ENCODE results near the gene CD248. TPM values are rescaled to one million over a fixed set of nuclear protein-coding genes. Genes with fewer than 3 reads are reported as not detected.

The CD248 gene
- total RNA-seq, 1 donor from 2014 or later = 68.7 TPM

GRCh38 chr11:66291706-66292542 lies 24.9 kb downstream of the CD248 start, which contains the start of gene TMEM151A:
TMEM151A (plus strand) TSS chr11:66291894; CDS start chr11:66292014, 120 bp downstream.
- Mint-ChIP-seq H3K27me3 (ENCODE audit: unreplicated experiment) (peaks cover 19% of the 10 kb centered on the region), H3K4me1 (ENCODE audit: unreplicated experiment) (peaks cover 31% of the 10 kb centered on the region), H3K9me3 (ENCODE audit: unreplicated experiment) (no peaks in the 10 kb centered on the region), H3K4me3 (ENCODE audit: unreplicated experiment) (peak within 1 kb of the TSS; percentile 63), H3K27ac (ENCODE audit: unreplicated experiment) (no peak within 1 kb of the TSS), H3K36me3 (ENCODE audit: unreplicated experiment) (no peaks in the 10 kb centered on the region)
- DNase-seq (ENCODE audit: extremely low spot score, unreplicated experiment) = no peak
- no peak for TF ChIP-seq CTCF (IDR thresholded peaks at IDR 0.05)

- no peaks in the 10 kb centered on the region for H3K36me3 Mint-ChIP-seq (ENCODE audit: unreplicated experiment)
- peaks cover 34% of the 10 kb centered on the region for H3K4me1 Mint-ChIP-seq (ENCODE audit: unreplicated experiment)
- H3K27ac Mint-ChIP-seq (ENCODE audit: unreplicated experiment) = no peak overlapping the region
- H3K9me3 Mint-ChIP-seq (ENCODE audit: unreplicated experiment) = no peaks in the 10 kb centered on the region
- H3K27me3 Mint-ChIP-seq (ENCODE audit: unreplicated experiment) = peaks cover 17% of the 10 kb centered on the region
- TF ChIP-seq CTCF (IDR thresholded peaks at IDR 0.05) = no peak
- no peak for DNase-seq (ENCODE audit: extremely low spot score, unreplicated experiment)
- peak overlapping the region; percentile 63 for H3K4me3 Mint-ChIP-seq (ENCODE audit: unreplicated experiment)
Measured at GRCh38 chr11:66291303-66291705, 25.5 kb downstream of the CD248 start.

GRCh38 chr11:66290330-66290621 lies 26.6 kb downstream of the CD248 start:
- Mint-ChIP-seq H3K4me3 (ENCODE audit: unreplicated experiment) (peak overlapping the region; percentile 94), H3K27ac (ENCODE audit: unreplicated experiment) (peak overlapping the region; percentile 99), H3K4me1 (ENCODE audit: unreplicated experiment) (peaks cover 34% of the 10 kb centered on the region), H3K36me3 (ENCODE audit: unreplicated experiment) (no peaks in the 10 kb centered on the region), H3K27me3 (ENCODE audit: unreplicated experiment) (peaks cover 15% of the 10 kb centered on the region), H3K9me3 (ENCODE audit: unreplicated experiment) (no peaks in the 10 kb centered on the region)
- no peak for TF ChIP-seq CTCF (IDR thresholded peaks at IDR 0.05)
- no peak for DNase-seq (ENCODE audit: extremely low spot score, unreplicated experiment)

- Mint-ChIP-seq H3K27ac (ENCODE audit: unreplicated experiment) (peak overlapping the region; percentile 99), H3K4me3 (ENCODE audit: unreplicated experiment) (peak overlapping the region; percentile 94), H3K36me3 (ENCODE audit: unreplicated experiment) (no peaks in the 10 kb centered on the region), H3K4me1 (ENCODE audit: unreplicated experiment) (peaks cover 34% of the 10 kb centered on the region), H3K9me3 (ENCODE audit: unreplicated experiment) (no peaks in the 10 kb centered on the region), H3K27me3 (ENCODE audit: unreplicated experiment) (peaks cover 15% of the 10 kb centered on the region)
- no peak for TF ChIP-seq CTCF (IDR thresholded peaks at IDR 0.05)
- peak; percentile 95 for DNase-seq (ENCODE audit: extremely low spot score, unreplicated experiment)
Measured at GRCh38 chr11:66289548-66290329, 27.1 kb downstream of the CD248 start.
